ENCODE data around the gene MSH5. TPM values are rescaled to one million over a fixed set of nuclear protein-coding genes. Genes with fewer than 3 reads are reported as not detected.

MSH5 gene
- total and polyA plus RNA-seq, 9 of the 15 experiments (the other 6 are each of a cell fraction or from before 2014, with no cell fraction given): 12.5 to 104 (median 46.6) TPM

DNA sequence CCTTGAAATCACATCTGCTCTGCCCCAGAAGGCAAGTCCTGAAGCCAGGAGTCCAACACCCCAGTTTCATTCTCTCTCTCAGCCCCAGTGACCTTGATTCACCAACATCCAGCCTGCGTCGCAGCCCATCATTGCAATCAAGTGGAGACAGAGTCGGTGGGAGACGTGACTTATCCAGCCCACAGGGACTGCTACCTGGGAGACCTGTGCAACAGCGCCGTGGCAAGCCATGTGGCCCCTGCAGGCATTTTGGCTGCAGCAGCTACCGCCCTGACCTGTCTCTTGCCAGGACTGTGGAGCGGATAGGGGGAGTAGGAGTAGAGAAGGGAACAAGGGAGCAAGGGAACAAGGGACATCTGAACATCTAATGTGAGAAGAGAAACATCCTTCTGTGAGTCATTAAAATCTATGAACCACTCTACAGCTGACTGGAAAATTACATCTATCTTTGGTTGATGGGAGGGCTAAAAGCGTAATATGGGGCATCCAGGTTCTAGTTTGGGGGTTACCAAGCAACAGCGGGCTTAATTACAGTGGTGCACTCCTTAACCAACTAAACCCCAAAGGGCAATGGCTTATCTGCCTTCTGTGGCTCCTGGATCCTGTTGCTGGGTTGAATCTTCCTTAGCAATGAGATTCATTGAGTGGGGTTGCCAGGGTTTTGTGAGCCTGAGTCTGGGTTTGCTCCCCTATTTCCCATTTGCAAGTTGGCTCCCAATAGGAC lies 22.1 kb upstream of the MSH5 start (continued):
- 0 out of 2 replicates have a peak, but pooled peaks have one; percentile 6 for TF ChIP-seq ZNF232 (CRISPR knock-in tag; IDR thresholded peaks at IDR 0.05)
- TF ChIP-seq TAF7 (tag; IDR thresholded peaks at IDR 0.05): peak; percentile 9; the same call in 1 of the 2 replicates
- no peak for TF ChIP-seq DDX20 (tag; IDR thresholded peaks at IDR 0.05; ENCODE audit: low read depth)
- TF ChIP-seq REST (IDR thresholded peaks at IDR 0.05; ENCODE audit: borderline replicate concordance): peak; percentile 31; the same call in 1 of the 2 replicates
- no peak for TF ChIP-seq REST (CRISPR knock-in tag; IDR thresholded peaks at IDR 0.05; ENCODE audit: low read depth)
- peak; percentile 84 for TF ChIP-seq CTBP1 (IDR thresholded peaks at IDR 0.05; ENCODE audit: borderline replicate concordance)
- 0 out of 2 replicates have a peak, but pooled peaks have one; percentile 34 for TF ChIP-seq MTA3 (IDR thresholded peaks at IDR 0.05; ENCODE audit: borderline replicate concordance)
- TF ChIP-seq ATF7 (IDR thresholded peaks at IDR 0.05): peak; percentile 23; the same call in 1 of the 2 replicates
- peak; percentile 43; the same call in 1 of the 2 replicates for TF ChIP-seq ZNF592 (IDR thresholded peaks at IDR 0.05)
- no peak for TF ChIP-seq CHD4 (IDR thresholded peaks at IDR 0.05; ENCODE audit: insufficient read depth, insufficient replicate concordance, low read depth, low read length, poor library complexity, severe bottlenecking)
- peak; percentile 83 for TF ChIP-seq ZEB2 (IDR thresholded peaks at IDR 0.05)
- no peak for TF ChIP-seq FOXJ2 (tag; IDR thresholded peaks at IDR 0.05)
- TF ChIP-seq ZNF24 (IDR thresholded peaks at IDR 0.05): no peak
- TF ChIP-seq CBFA2T2 (conservative IDR thresholded peaks at IDR 0.05): no peak
- TF ChIP-seq TFAP4 (CRISPR knock-in tag; IDR thresholded peaks at IDR 0.05; ENCODE audit: borderline replicate concordance): peak; percentile 64; the same call in 1 of the 2 replicates
